HUES48 (cell line): ENCODE data around the gene ANKAR.
"Not testable (repeated sequence)": the region's sequence is repeated elsewhere in the genome, so short reads cannot be mapped to it uniquely, and the experiment has no call there.

ENCODE experiments used
- H3K27ac ChIP-seq: one replicate; pipeline ENCODE4 v1.7.0; 2013; ENCODE audit warnings: low read depth, low read length, inconsistent platforms
- H3K27me3 ChIP-seq: 2 replicates; pipeline ENCODE4 v1.6.1; 2013; ENCODE audit warnings: mild to moderate bottlenecking, low read length; ENCODE audit not compliant: control insufficient read depth, insufficient read depth
- H3K36me3 ChIP-seq: 2 replicates; pipeline ENCODE4 v1.6.1; 2013; ENCODE audit warnings: low read length; ENCODE audit not compliant: control insufficient read depth, insufficient read depth
- H3K4me1 ChIP-seq: 2 replicates; pipeline ENCODE4 v1.6.1; 2013; ENCODE audit warnings: mild to moderate bottlenecking, low read length; ENCODE audit not compliant: control insufficient read depth, insufficient read depth
- H3K4me3 ChIP-seq: 2 replicates; pipeline ENCODE4 v1.5.1; 2013; ENCODE audit warnings: mild to moderate bottlenecking, low read depth, low read length
- H3K9ac ChIP-seq: 2 replicates; pipeline ENCODE4 v1.6.1; 2013; ENCODE audit warnings: mild to moderate bottlenecking, low read depth, low read length, moderate library complexity
- H3K9me3 ChIP-seq: 2 replicates; pipeline ENCODE4 v1.6.1; 2013; ENCODE audit warnings: low read length; ENCODE audit not compliant: control insufficient read depth, insufficient read depth

ANKAR gene

DNA sequence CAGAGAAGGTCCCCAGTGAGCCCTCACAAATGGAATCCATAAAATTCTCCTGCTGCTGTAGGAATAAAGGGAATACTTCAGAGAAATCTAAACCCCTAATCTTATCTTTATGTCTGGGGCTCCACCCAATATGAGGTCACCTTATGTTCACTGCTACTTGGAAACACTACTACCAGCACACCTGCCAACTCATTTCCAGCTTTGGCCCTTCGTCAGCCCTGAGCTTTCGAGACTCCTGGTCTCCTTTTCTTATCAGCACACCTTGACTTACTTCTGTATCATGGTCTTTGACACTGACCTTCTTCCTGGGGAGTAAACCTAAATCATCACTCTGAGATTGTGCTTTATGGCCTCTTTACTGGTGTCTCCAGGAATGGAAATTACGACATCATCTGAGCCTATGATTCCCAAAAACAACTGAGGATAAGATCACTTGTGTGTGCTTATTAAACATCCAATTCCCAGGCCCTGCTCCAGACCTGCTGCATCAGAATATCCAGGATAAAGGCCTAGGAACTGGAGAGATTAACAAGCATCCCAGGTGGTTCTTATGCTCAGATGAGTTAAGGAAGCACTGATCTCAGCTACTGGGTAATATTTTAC is 35.4 kb upstream of the ANKAR start:
- H3K27me3 ChIP-seq = no peaks in the 10 kb centered on the region
- no peaks in the 10 kb centered on the region for H3K9me3 ChIP-seq
- H3K27ac ChIP-seq = no peak overlapping the region
- no peak overlapping the region for H3K9ac ChIP-seq
- no peak overlapping the region for H3K4me3 ChIP-seq
- no peaks in the 10 kb centered on the region for H3K36me3 ChIP-seq
- H3K4me1 ChIP-seq = peaks cover 11% of the 10 kb centered on the region

DNA sequence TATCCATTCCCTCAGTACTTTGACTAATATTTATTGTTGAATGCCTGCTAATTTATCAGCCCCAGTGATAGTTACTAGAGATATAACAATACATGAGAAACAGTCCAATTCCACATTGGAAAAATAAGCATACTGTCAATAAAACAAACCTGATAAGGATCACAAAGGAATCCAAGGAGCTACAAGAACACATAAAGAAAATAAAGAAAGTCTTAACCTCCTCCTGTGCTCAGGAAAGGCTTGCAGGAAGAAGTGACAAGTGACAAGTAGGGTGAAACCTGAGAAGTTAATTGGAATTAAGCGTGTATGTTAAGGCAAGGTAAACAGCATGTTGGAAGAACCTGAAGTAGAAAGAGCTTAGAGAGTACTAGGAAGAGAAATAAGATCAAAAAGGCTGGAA is 33.5 kb upstream of the ANKAR start:
- Histone ChIP-seq H3K4me1 (peaks cover 11% of the 10 kb centered on the region), H3K9me3 (no peaks in the 10 kb centered on the region), H3K9ac (no peak overlapping the region), H3K36me3 (no peaks in the 10 kb centered on the region), H3K27me3 (no peaks in the 10 kb centered on the region), H3K27ac (no peak overlapping the region), H3K4me3 (no peak overlapping the region)

DNA sequence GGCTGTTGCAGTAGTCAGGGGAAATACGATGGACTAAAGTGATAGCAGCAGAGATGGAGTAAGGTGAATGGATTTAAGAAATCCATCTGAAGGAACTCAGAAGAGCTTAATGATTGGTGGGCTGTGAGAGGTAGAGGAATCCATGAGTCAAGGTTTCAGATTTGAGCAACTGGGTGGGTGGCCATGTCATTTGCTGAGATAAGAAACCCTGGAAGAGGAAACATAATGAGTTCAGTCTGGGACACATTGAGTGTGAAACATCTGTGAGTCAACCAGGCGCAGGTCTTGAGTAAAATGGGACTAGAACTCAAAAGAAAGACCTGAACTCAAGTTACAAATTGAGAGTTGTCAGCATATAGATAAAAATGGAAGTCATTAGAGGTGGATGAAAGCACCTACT is 32.9 kb upstream of the ANKAR start:
- Histone ChIP-seq H3K9ac (no peak overlapping the region), H3K27ac (no peak overlapping the region), H3K4me1 (peaks cover 11% of the 10 kb centered on the region), H3K27me3 (no peaks in the 10 kb centered on the region), H3K9me3 (no peaks in the 10 kb centered on the region), H3K4me3 (no peak overlapping the region), H3K36me3 (no peaks in the 10 kb centered on the region)

DNA sequence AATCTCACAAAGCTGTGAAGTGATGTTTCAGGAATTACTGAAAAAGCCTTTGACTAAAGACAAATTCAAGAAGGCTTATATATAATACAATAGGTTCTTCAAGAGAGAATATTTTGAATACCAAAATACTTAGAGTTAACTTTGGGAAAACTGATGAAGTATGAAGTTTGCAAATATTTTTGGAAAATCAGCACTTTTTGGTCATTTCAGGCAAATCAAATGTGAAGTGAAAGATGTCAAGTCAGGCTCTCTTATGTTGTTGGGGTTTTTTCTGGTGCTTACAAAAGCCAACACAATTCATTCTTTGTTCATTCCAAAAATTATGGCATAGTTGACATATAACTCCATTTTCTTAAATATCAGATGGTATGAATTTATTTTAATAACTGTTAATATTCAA is 27.9 kb upstream of the ANKAR start:
- Histone ChIP-seq H3K4me1 (peaks cover 3% of the 10 kb centered on the region; the same call in 1 of the 2 replicates), H3K36me3 (no peaks in the 10 kb centered on the region)

DNA sequence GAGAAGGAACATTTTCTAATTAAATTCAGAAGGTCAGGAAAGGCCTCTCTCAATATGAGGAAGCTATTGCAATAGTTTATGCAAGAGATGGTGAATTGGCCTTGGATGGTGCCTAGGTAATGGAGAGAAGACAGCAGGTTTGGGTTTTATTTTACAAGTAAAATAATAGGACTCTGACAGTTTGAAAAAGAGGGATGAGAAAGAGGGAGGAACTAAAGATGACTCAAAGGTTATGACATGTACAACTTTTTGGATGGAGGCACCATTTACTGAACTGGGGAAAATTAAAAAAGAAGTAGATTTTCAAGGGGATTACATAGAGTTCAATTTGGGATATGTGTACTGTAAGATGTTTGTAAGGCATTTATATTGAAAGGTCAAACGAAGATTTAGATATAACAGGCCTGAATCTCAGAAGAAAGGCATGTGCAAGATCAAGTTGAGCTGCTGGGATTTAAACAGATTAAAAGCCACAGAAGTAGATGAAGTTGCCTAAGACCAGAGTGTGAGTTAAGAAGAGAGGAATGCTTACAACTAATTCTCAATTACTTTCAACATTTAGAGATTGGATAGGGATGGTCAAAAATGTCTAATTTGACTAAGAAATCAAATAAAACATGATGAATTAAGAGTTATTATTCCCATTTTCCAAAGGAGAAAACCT is 25.5 kb upstream of the ANKAR start:
- Histone ChIP-seq H3K4me3 (no peak overlapping the region), H3K9me3 (no peaks in the 10 kb centered on the region), H3K36me3 (no peaks in the 10 kb centered on the region), H3K9ac (no peak overlapping the region), H3K27me3 (no peaks in the 10 kb centered on the region), H3K27ac (no peak overlapping the region), H3K4me1 (no peaks in the 10 kb centered on the region)

More for the DNA sequence above, 27.9 kb upstream of the ANKAR start:
- no peaks in the 10 kb centered on the region for H3K27me3 ChIP-seq
- H3K9me3 ChIP-seq = no peaks in the 10 kb centered on the region
- H3K27ac ChIP-seq = no peak overlapping the region
- no peak overlapping the region for H3K9ac ChIP-seq
- H3K4me3 ChIP-seq = no peak overlapping the region

DNA sequence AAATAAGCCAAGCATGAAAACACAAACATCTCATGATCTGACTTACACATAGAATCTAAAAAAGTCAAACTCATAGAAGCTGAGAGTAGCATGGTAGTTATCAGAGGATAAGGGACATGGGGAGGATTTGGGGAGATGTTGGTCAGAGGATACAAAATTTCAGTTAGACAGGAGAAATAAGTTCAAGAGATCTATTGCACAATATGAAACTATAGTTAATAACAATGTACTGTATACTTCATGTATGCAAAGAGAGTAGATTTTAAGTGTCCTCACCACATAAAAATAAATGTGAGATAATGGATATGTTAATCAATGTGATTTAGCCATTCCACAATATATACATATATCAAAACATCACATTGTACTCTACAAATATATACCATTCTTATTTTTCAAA is 23.2 kb upstream of the ANKAR start:
- H3K27ac ChIP-seq = no peak overlapping the region
- no peaks in the 10 kb centered on the region for H3K36me3 ChIP-seq
- H3K9ac ChIP-seq = no peak overlapping the region
- no peaks in the 10 kb centered on the region for H3K4me1 ChIP-seq
- H3K9me3 ChIP-seq = no peaks in the 10 kb centered on the region
- no peak overlapping the region for H3K4me3 ChIP-seq
- H3K27me3 ChIP-seq = no peaks in the 10 kb centered on the region

DNA sequence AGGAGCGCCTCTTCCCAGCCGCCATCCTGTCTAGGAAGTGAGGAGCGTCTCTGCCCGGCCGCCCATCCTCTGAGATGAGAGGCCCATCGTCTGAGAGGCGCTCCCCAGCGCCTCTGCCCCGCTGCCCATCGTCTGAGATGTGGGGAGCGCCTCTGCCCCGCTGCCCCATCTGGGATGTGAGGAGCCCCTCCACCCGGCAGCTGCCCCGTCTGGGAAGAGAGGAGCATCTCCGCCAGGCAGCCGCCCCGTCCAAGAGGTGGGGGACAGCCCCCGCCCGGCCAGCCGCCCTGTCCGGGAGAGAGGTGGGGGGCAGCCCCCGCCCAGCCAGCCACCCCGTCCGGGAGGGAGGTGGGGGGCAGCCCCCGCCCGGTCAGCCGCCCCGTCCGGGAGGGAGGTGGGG is 21.0 kb upstream of the ANKAR start:
- H3K9ac ChIP-seq, H3K4me3 ChIP-seq, H3K9me3 ChIP-seq, H3K36me3 ChIP-seq, H3K27ac ChIP-seq, H3K27me3 ChIP-seq, H3K4me1 ChIP-seq: not testable (repeated sequence)

DNA sequence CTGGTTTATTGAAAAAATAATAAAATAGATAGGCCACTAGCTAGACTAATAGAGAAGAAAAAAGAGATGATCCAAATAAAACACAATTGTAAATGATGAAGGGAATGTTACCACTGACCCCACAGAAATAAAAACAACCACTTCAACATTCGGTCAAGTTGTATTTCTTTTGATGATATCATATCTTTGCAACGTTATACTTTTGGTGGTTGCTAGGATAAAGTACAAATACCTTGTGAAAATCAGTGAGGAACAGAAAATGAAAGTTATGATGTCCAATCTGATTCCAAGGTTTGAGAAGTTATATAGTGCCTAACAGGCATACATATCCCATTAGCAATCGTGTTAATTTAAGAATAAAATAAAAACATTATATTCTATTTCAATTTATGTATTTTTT is 19.8 kb upstream of the ANKAR start:
- Histone ChIP-seq H3K4me1 (no peaks in the 10 kb centered on the region), H3K4me3 (no peak overlapping the region), H3K36me3 (no peaks in the 10 kb centered on the region), H3K9ac (no peak overlapping the region), H3K27ac (no peak overlapping the region), H3K9me3 (no peaks in the 10 kb centered on the region), H3K27me3 (no peaks in the 10 kb centered on the region)

DNA sequence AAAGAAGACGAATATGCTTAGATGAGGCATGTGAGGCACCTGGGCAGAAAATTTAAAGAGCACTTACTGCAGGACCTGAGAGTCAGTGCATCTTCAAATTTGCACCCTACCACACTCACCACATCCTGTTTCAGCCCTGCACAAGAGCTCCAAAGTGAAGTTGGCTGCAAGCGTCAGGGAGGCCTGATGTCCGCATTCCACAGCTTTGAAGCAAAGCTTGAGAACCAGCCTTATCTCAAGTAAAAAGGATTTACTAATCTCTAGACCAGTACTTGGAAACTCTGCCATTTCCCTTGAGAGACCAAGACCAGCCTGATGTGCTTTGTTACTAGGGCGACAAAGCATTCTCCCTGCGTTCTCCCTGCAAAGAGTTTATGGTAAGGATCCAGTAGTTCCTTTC is 16.6 kb upstream of the ANKAR start:
- no peak overlapping the region for H3K27ac ChIP-seq
- no peaks in the 10 kb centered on the region for H3K27me3 ChIP-seq
- no peaks in the 10 kb centered on the region for H3K9me3 ChIP-seq
- H3K36me3 ChIP-seq = no peaks in the 10 kb centered on the region
- H3K4me1 ChIP-seq = no peaks in the 10 kb centered on the region
- no peak overlapping the region for H3K9ac ChIP-seq
- H3K4me3 ChIP-seq = no peak overlapping the region

DNA sequence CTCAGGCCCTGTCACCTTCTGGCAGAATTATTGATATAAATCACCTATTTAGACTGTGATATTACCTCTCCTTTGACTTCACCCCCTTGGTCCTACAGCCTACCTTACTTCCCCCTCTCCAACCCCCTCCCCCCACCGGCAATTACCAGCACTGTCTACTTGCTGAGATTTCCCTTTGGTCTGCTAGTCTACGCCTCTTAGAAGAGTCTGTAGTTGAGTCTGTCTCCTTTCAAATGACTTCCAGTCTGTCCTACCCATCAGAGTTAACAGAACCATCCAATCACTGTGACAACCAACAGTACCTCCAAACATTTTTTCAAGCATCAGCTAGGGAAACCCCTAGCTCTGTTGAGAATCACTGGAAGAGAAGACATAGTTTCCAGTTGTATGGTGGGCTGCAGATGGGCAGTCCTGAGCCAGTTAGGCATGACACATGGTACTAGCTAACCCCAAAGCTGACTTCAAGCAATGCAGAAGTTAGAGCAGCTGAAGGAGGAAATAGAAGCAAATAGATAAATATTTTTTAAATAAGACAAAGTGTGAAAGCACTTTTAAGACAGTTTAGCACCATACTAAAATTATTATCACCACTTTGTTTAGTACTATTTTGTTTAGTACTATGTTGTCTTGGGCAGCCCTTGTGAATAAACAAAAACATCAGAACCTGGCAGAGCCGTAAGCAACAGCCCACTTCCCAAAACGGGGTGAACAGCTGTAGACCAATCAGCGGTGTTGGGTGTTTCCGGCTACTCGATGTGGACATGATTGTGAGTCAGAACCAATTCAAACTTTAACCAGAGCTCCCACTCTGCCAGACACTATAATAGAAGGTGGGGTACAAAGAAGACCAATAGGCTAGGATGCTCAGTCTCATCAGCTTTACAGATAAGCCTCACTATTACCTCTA is 15.9 kb upstream of the ANKAR start:
- no peaks in the 10 kb centered on the region; the same call in 1 of the 2 replicates for H3K36me3 ChIP-seq
- H3K27me3 ChIP-seq = no peaks in the 10 kb centered on the region
- H3K4me3 ChIP-seq = no peak overlapping the region
- H3K9me3 ChIP-seq = no peaks in the 10 kb centered on the region
- no peak overlapping the region for H3K9ac ChIP-seq
- H3K27ac ChIP-seq = no peak overlapping the region
- H3K4me1 ChIP-seq = no peaks in the 10 kb centered on the region

DNA sequence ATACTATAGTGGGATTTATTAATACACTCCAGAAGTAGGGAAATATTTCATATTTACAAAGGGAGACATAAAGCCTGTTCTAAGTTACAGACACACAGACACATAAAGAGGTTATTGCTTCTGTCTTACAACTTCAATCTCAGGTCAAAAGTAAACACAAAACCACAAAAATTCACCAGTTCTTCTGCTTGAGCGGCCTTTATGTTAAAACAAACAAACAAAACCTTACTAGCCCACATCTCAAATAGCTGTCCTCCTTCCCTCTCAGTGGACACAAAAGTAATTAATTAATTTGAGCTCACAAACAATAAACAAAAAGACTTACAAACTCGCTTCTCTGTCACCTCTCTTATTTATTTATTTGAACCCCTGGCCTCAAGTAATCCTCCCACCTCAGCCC is 14.7 kb upstream of the ANKAR start:
- Histone ChIP-seq H3K9ac (no peak overlapping the region), H3K27me3 (no peaks in the 10 kb centered on the region), H3K4me1 (no peaks in the 10 kb centered on the region), H3K9me3 (no peaks in the 10 kb centered on the region), H3K4me3 (no peak overlapping the region), H3K27ac (no peak overlapping the region), H3K36me3 (peaks cover 1% of the 10 kb centered on the region)
